SK-N-SH (cell line): ENCODE measurements around the gene GNB1L. TPM values are rescaled to one million over a fixed set of nuclear protein-coding genes. Genes with fewer than 3 reads are reported as not detected.

ENCODE experiments used
- CTCF ChIA-PET: fragments of 300-600, 350-600 bp; formaldehyde crosslinking; extraction: SDS; loops from one replicate; lab custom pipeline; 2021; lab: Yijun Ruan, JAX
- POLR2A ChIA-PET: fragments of 350-600 bp; sonication (Branson Sonifier 250); formaldehyde crosslinking; extraction: SDS; loops from one replicate; lab custom pipeline; 2020; ENCODE audit warnings: antibody characterized with exemption, inconsistent platforms; lab: Yijun Ruan, JAX
- DNase-seq: peaks from one replicate; pipeline ENCODE4 v3.0.0; 2012
- H2AFZ ChIP-seq: fragments of 200-600 bp; sonication (generic); 2 replicates; pipeline ENCODE4 v1.8.1; 2016; ENCODE audit warnings: antibody characterized with exemption, mild to moderate bottlenecking, low read depth
- H3F3A ChIP-seq: fragments of 200-600 bp; sonication (generic); replicated peaks from 2 replicates; pipeline ENCODE3; 2016; ENCODE audit warnings: antibody characterized with exemption, mild to moderate bottlenecking; ENCODE audit not compliant: insufficient read depth
- H3K27ac ChIP-seq, 2 experiments: fragments of 200-500 bp in 1 of 2; fragments of 200-600 bp in 1 of 2; sonication (Bioruptor generic) in 1 of 2; sonication (generic), shearing (Covaris generic) in 1 of 2; 2 replicates each; pipeline versions ENCODE4 v1.5.1 to v1.6.1; 2014 to 2016; ENCODE audit warnings: low read depth in 2 of 2, inconsistent platforms in 1 of 2, low read length in 1 of 2, mild to moderate bottlenecking in 1 of 2, mixed read lengths in 1 of 2
- H3K27me3 ChIP-seq: fragments of 200-600 bp; sonication (generic), shearing (Covaris generic); 2 replicates; pipeline ENCODE4 v1.6.1; 2016; ENCODE audit warnings: mixed run types; ENCODE audit not compliant: insufficient read depth
- H3K36me3 ChIP-seq, 2 experiments: fragments of 200-500 bp in 1 of 2; fragments of 200-600 bp in 1 of 2; sonication (Bioruptor generic) in 1 of 2; sonication (generic) in 1 of 2; replicated peaks in 1 of 2; 2 replicates each; pipeline versions ENCODE3 to v1.5.1; 2014 to 2016; ENCODE audit warnings: low read length in 1 of 2, mild to moderate bottlenecking in 1 of 2; ENCODE audit not compliant: insufficient read depth in 2 of 2, control insufficient read depth in 1 of 2
- H3K4me1 ChIP-seq, 2 experiments: fragments of 200-500 bp in 1 of 2; fragments of 200-600 bp in 1 of 2; sonication (Bioruptor generic) in 1 of 2; sonication (generic), shearing (Covaris generic) in 1 of 2; 2 replicates each; pipeline versions ENCODE4 v1.5.1 to v1.6.1; 2014 to 2016; ENCODE audit warnings: low read depth in 1 of 2, low read length in 1 of 2, mixed run types in 1 of 2; ENCODE audit not compliant: insufficient read depth in 2 of 2, control insufficient read depth in 1 of 2
- H3K4me2 ChIP-seq: fragments of 200-600 bp; sonication (generic), shearing (Covaris generic); 2 replicates; pipeline ENCODE4 v1.6.1; 2017; ENCODE audit warnings: mixed run types
- H3K4me3 ChIP-seq, 2 experiments: fragments of 200-500 bp in 1 of 2; fragments of 200-600 bp in 1 of 2; sonication (Bioruptor generic) in 1 of 2; sonication (generic), shearing (Covaris generic) in 1 of 2; 2 replicates each; pipeline versions ENCODE4 v1.5.1 to v1.8.1; 2014 to 2016; ENCODE audit warnings: low read depth in 2 of 2, inconsistent platforms in 1 of 2, low read length in 1 of 2, mild to moderate bottlenecking in 1 of 2, mixed read lengths in 1 of 2, moderate library complexity in 1 of 2
- H3K79me2 ChIP-seq: fragments of 200-600 bp; sonication (generic); 2 replicates; pipeline ENCODE4 v1.8.1; 2017; ENCODE audit warnings: mild to moderate bottlenecking; ENCODE audit not compliant: insufficient read depth
- H3K9ac ChIP-seq: fragments of 200-600 bp; sonication (generic); 2 replicates; pipeline ENCODE4 v1.6.1; 2017; ENCODE audit warnings: mixed run types
- H3K9me2 ChIP-seq: fragments of 200-600 bp; sonication (generic); 2 replicates; pipeline ENCODE4 v1.6.1; 2017; ENCODE audit warnings: mixed run types
- H3K9me3 ChIP-seq: fragments of 200-600 bp; sonication (generic); 2 replicates; pipeline ENCODE4 v1.6.1; 2017; ENCODE audit warnings: mixed run types, mild to moderate bottlenecking, moderate library complexity
- H4K20me1 ChIP-seq: fragments of 200-600 bp; sonication (generic); 2 replicates; pipeline ENCODE4 v1.6.1; 2017; ENCODE audit warnings: mild to moderate bottlenecking, mixed run types; ENCODE audit not compliant: insufficient read depth
- CHD2 ChIP-seq: fragments of 150-350 bp; IDR thresholded peaks from 2 replicates; pipeline ENCODE4 v1.6.1; 2018; ENCODE audit warnings: low read length; ENCODE audit not compliant: partially characterized antibody
- ELF1 ChIP-seq: IDR thresholded peaks from 2 replicates; pipeline ENCODE4 v1.4.0; 2012
- EZH2phosphoT487 ChIP-seq: fragments of 200-600 bp; sonication (generic); IDR thresholded peaks from 2 replicates; pipeline ENCODE4 v1.6.1; 2017; ENCODE audit warnings: low read depth, mixed run types, mild to moderate bottlenecking, antibody characterized with exemption, moderate library complexity, borderline replicate concordance
- FOXM1 ChIP-seq: IDR thresholded peaks from 2 replicates; pipeline ENCODE4 v1.4.0; 2012; ENCODE audit warnings: low read depth, mild to moderate bottlenecking
- GATA2 ChIP-seq: sonication (generic); formaldehyde crosslinking; IDR thresholded peaks from 2 replicates; pipeline ENCODE4 v1.5.0; 2020; ENCODE audit warnings: mild to moderate bottlenecking, missing genetic modification reagents
- MEF2A ChIP-seq: IDR thresholded peaks from 2 replicates; pipeline ENCODE4 v1.4.0; 2012; ENCODE audit warnings: low read depth, borderline replicate concordance
- NRF1 ChIP-seq: IDR thresholded peaks from 2 replicates; pipeline ENCODE4 v1.6.1; 2012; ENCODE audit warnings: low read depth, mild to moderate bottlenecking, low read length
- POLR2AphosphoS5 ChIP-seq: IDR thresholded peaks from 2 replicates; pipeline ENCODE4 v1.6.1; 2012; ENCODE audit warnings: low read depth, low read length
- RAD21 ChIP-seq: IDR thresholded peaks from 2 replicates; pipeline ENCODE4 v1.6.1; 2012; ENCODE audit warnings: mild to moderate bottlenecking, low read length
- RCOR1 ChIP-seq: fragments of 150-350 bp; IDR thresholded peaks from 2 replicates; pipeline ENCODE4 v1.6.1; 2017; ENCODE audit warnings: antibody characterized with exemption, low read length
- RFX5 ChIP-seq: IDR thresholded peaks from 2 replicates; pipeline ENCODE4 v1.6.1; 2012; ENCODE audit warnings: mild to moderate bottlenecking, improper control_type of control experiment, low read length
- RXRA ChIP-seq: IDR thresholded peaks from 2 replicates; pipeline ENCODE4 v1.4.0; 2012; ENCODE audit warnings: low read depth, mild to moderate bottlenecking, borderline replicate concordance
- SMC3 ChIP-seq: IDR thresholded peaks from 2 replicates; pipeline ENCODE4 v1.6.1; 2012; ENCODE audit warnings: low read depth, low read length, improper control_type of control experiment
- TAF1 ChIP-seq: IDR thresholded peaks from 2 replicates; pipeline ENCODE4 v1.6.1; 2012; ENCODE audit warnings: low read depth, mild to moderate bottlenecking, low read length, moderate library complexity, borderline replicate concordance
- TCF12 ChIP-seq: IDR thresholded peaks from 2 replicates; pipeline ENCODE4 v1.4.0; 2012
- WGBS: methylation state at CpG from one replicate; pipeline ENCODE4 v1.1.6; 2017; ENCODE audit warnings: low lambda C conversion rate; 5-methylcytosine and 5-hydroxymethylcytosine counted together
- polyA plus RNA-seq, 3 experiments: library from polyadenylated mRNA; depleted of rRNA; stranded (reverse); fragments of >200 nt; gene quantifications; 2 replicates each; pipeline ENCODE4 v1.2.3, GENCODE V29; 2012
- TF ChIP-seq, protein P1 (sequence below): IDR thresholded peaks from 2 replicates; pipeline ENCODE4; 2012
- TF ChIP-seq, protein P2 (sequence below): IDR thresholded peaks from 2 replicates; pipeline ENCODE4 v1.4.0; 2012; ENCODE audit warnings: low read depth
- TF ChIP-seq, protein P3 (sequence below): fragments of 150-350 bp; IDR thresholded peaks from 2 replicates; pipeline ENCODE4 v1.6.1; 2017; ENCODE audit warnings: antibody characterized with exemption, low read length, low read depth, borderline replicate concordance
- TF ChIP-seq, protein P4 (sequence below): IDR thresholded peaks from 2 replicates; pipeline ENCODE4 v1.6.1; 2012; ENCODE audit warnings: mild to moderate bottlenecking, low read depth, low read length, moderate library complexity

GNB1L gene
- polyA plus RNA-seq, 1 of the 3 experiments (the other 2 are of a cell fraction) = 5.9 TPM

DNA sequence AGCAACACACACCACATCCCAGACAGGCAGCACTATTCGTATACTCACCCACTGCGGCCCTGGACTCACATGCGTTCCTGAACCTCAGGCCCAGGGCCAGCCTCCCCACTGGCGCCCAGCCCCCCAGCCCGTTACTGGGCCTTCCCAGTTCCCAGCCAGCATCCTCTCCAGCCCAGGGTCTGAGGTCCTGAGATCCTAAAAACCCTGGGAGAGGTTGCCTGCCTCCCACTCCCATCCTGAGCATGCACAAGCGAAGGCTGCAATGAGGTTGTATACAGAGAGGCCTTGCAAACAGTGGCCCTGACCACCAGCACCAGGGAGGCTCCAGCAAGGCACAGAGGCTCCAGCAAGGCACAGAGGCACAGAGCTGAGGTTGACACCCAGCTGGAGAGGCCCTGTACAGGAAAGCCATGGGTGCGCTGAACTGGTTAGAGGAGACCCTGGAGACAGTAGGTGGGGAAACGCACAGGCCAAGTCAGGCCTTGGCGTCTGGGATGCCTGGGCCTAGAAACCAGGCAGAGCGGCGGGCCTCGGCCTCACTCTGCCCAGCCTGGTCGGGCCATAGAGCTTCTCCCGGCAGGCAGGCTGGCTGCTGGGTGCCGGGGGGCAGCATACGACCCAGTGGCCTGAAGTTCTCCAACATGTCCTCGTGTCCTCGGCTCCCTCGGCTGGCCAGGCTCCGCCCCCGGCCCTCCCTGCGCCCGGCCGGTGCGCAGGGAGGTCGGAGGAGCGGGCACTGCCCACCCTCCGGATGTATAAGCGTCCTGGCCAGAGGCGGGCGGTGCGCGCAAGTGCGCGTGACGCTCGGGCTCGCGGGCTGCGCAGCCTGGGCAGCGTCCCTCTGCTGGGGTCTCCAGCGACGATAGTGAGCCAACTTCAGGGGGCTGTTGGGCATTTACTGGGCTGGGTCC, 96.4 kb downstream of the GNB1L start:
- ChIA-PET CTCF (interaction anchor here (0.6 to 2.4 kb wide), 10 partner anchors 11 to 152 kb away, joined by 3 to 12 read pairs (median 4); no protein-coding TSS in a partner anchor), POLR2A (no interaction called here)
- no peak overlapping the region for H3K9ac ChIP-seq
- WGBS = 80% methylated on average over 12 of the region's 43 CpGs
- no peaks in the 10 kb centered on the region for H3F3A ChIP-seq
- no peaks in the 10 kb centered on the region for H3K9me2 ChIP-seq
- peaks cover 53% of the 10 kb centered on the region for H3K27me3 ChIP-seq
- DNase-seq = peak; percentile 63
- no peak overlapping the region for H3K27ac ChIP-seq
- H3K79me2 ChIP-seq = no peaks in the 10 kb centered on the region
- no peak overlapping the region for H2AFZ ChIP-seq
- H3K9me3 ChIP-seq = no peaks in the 10 kb centered on the region
- no peaks in the 10 kb centered on the region for H3K36me3 ChIP-seq
- no peak overlapping the region for H3K4me3 ChIP-seq
- H3K4me1 ChIP-seq = peaks cover 0 to 6% of the 10 kb centered on the region in 2 experiments; a peak in 2 of 4 replicates
- H3K4me2 ChIP-seq = no peak overlapping the region
- TF ChIP-seq FOXM1 = no peak
- no peak for TF ChIP-seq POLR2AphosphoS5
- no peak for TF ChIP-seq RCOR1
- no peak for TF ChIP-seq ELF1
- no peak for TF ChIP-seq TAF1
- TF ChIP-seq, protein P1, sequence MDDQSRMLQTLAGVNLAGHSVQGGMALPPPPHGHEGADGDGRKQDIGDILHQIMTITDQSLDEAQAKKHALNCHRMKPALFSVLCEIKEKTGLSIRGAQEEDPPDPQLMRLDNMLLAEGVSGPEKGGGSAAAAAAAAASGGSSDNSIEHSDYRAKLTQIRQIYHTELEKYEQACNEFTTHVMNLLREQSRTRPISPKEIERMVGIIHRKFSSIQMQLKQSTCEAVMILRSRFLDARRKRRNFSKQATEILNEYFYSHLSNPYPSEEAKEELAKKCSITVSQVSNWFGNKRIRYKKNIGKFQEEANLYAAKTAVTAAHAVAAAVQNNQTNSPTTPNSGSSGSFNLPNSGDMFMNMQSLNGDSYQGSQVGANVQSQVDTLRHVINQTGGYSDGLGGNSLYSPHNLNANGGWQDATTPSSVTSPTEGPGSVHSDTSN = no peak
- no peak for TF ChIP-seq RAD21
- no peak for TF ChIP-seq RFX5
- TF ChIP-seq GATA2 (CRISPR knock-in tag) = no peak
- no peaks in the 10 kb centered on the region for H4K20me1 ChIP-seq

DNA sequence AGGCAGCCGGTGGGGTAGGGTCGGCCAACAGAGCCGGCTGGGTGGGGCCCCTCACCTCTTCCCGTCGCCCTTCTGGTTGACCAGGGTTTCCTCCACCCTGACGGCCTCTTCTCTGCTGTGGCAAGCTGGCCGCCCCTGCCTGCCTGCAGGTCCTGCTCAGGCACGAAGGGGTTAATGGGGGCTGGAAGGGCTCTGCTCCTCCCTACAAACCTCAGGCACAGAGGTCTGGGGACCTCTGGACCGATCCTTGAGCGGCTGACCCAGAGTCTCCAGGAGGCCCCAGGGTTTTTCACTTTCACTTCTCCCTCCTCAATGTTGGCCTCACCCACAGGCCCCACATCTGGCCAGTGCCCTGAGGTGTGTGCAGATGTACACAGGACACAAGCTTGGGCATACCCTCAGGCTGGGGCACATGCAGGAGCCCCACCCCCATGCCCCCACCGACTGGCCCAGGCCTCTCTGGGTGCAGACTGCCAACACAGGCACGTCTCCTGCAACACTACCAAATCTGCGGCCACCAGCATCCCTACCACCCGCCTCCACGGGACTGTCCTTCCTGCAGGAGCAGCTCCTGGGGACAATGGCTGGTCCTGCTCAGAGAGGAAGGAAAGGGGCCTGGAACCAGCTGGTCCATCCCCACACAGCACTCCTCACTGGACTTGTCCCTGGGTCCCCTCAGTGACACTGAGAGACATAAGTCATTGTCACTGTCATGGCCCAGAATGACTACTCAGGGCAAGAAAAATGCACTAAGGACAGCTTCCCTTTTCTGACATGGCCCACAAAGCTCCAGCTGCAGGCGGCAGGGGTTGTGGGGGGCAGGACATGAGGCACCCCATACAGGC, 97.3 kb downstream of the GNB1L start:
- DNase-seq = no peak
- Histone ChIP-seq H3K36me3 (no peaks in the 10 kb centered on the region), H4K20me1 (no peaks in the 10 kb centered on the region), H3K27ac (no peak overlapping the region), H3K4me2 (no peak overlapping the region), H3F3A (no peaks in the 10 kb centered on the region), H3K27me3 (peaks cover 53% of the 10 kb centered on the region), H3K9me3 (no peaks in the 10 kb centered on the region), H3K9me2 (no peaks in the 10 kb centered on the region), H3K4me3 (no peak overlapping the region), H3K79me2 (no peaks in the 10 kb centered on the region), H3K4me1 (peaks cover 0 to 6% of the 10 kb centered on the region in 2 experiments; a peak in 2 of 4 replicates), H3K9ac (no peak overlapping the region), H2AFZ (no peak overlapping the region)
- ChIA-PET POLR2A (no interaction called here), CTCF (interaction anchor here (1.0 to 2.4 kb wide), 16 partner anchors 12 to 153 kb away, joined by 3 to 15 read pairs (median 5); no protein-coding TSS in a partner anchor)
- WGBS = 57% methylated on average over 7 of the region's 16 CpGs
- no peak for TF ChIP-seq ELF1
- no peak for TF ChIP-seq TCF12
- no peak for TF ChIP-seq EZH2phosphoT487
- TF ChIP-seq, protein P2, sequence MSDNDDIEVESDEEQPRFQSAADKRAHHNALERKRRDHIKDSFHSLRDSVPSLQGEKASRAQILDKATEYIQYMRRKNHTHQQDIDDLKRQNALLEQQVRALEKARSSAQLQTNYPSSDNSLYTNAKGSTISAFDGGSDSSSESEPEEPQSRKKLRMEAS = no peak
- TF ChIP-seq CHD2 = no peak
- TF ChIP-seq RXRA = no peak
- no peak for TF ChIP-seq NRF1
- TF ChIP-seq SMC3 = no peak
- TF ChIP-seq POLR2AphosphoS5 = no peak
- TF ChIP-seq, protein P3, sequence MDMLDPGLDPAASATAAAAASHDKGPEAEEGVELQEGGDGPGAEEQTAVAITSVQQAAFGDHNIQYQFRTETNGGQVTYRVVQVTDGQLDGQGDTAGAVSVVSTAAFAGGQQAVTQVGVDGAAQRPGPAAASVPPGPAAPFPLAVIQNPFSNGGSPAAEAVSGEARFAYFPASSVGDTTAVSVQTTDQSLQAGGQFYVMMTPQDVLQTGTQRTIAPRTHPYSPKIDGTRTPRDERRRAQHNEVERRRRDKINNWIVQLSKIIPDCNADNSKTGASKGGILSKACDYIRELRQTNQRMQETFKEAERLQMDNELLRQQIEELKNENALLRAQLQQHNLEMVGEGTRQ = no peak
- no peak for TF ChIP-seq MEF2A
- no peak for TF ChIP-seq FOXM1
- TF ChIP-seq, protein P4, sequence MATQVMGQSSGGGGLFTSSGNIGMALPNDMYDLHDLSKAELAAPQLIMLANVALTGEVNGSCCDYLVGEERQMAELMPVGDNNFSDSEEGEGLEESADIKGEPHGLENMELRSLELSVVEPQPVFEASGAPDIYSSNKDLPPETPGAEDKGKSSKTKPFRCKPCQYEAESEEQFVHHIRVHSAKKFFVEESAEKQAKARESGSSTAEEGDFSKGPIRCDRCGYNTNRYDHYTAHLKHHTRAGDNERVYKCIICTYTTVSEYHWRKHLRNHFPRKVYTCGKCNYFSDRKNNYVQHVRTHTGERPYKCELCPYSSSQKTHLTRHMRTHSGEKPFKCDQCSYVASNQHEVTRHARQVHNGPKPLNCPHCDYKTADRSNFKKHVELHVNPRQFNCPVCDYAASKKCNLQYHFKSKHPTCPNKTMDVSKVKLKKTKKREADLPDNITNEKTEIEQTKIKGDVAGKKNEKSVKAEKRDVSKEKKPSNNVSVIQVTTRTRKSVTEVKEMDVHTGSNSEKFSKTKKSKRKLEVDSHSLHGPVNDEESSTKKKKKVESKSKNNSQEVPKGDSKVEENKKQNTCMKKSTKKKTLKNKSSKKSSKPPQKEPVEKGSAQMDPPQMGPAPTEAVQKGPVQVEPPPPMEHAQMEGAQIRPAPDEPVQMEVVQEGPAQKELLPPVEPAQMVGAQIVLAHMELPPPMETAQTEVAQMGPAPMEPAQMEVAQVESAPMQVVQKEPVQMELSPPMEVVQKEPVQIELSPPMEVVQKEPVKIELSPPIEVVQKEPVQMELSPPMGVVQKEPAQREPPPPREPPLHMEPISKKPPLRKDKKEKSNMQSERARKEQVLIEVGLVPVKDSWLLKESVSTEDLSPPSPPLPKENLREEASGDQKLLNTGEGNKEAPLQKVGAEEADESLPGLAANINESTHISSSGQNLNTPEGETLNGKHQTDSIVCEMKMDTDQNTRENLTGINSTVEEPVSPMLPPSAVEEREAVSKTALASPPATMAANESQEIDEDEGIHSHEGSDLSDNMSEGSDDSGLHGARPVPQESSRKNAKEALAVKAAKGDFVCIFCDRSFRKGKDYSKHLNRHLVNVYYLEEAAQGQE = no peak
- no peak for TF ChIP-seq RAD21
